ENCODE data around the gene ZNF764.

DNA sequence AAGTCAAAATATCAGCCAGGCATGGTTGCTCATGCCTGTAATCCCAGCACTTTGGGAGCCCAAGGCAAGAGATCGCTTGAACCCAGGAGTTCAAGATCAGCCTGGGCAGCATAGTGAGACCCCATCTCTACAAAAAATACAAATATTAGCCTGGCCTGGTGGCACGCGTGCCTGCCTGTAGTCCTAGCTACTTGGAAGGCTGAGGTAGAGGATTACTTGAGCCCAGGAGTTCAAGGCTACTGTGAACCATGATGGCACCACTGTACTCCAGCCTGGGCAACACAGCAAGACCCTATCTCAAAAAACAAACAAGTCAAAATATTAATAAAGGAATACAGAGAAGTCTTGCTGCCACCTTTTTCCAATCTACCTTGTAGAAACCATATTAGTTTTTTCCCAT is 47.8 kb upstream of the ZNF764 start:
- TF ChIP-seq CTCF (IDR thresholded peaks at IDR 0.05) = no peak
- TF ChIP-seq POLR2A (IDR thresholded peaks at IDR 0.05) = no peak

All from ovary (tissue), 3 donors.